Fibroblast of lung (primary cell): ENCODE results near the gene ARMC2.

ENCODE experiments used
- CTCF ChIP-seq, 2 donors: IDR thresholded peaks in 1 of 2; conservative IDR thresholded peaks in 1 of 2; 1 replicate in 1 of 2; 2 replicates in 1 of 2; pipeline ENCODE4 v1.5.1; 2011 to 2012; ENCODE audit warnings: low read length in 2 of 2, control low read depth in 1 of 2, inconsistent platforms in 1 of 2, low read depth in 1 of 2, mild to moderate bottlenecking in 1 of 2
- EZH2 ChIP-seq: IDR thresholded peaks from 2 replicates; pipeline ENCODE4 v1.5.1; 2012; ENCODE audit warnings: low read length, control low read depth, mild to moderate bottlenecking; ENCODE audit errors: missing control alignments

- TF ChIP-seq CTCF (conservative IDR thresholded peaks at IDR 0.05 in 1 of 2, IDR thresholded peaks at IDR 0.05 in 1 of 2; ENCODE audit: low read depth in 1 of 2, low read length in 2 of 2) (no peak), EZH2 (no peak)
Measured at GRCh38 chr6:108804956-108805355, 43.3 kb upstream of the ARMC2 start.
